ENCODE results near the gene PLCB2.
A peak's percentile ranks its signal among the peaks of the same experiment; 100 is the strongest.

Gene PLCB2

DNA sequence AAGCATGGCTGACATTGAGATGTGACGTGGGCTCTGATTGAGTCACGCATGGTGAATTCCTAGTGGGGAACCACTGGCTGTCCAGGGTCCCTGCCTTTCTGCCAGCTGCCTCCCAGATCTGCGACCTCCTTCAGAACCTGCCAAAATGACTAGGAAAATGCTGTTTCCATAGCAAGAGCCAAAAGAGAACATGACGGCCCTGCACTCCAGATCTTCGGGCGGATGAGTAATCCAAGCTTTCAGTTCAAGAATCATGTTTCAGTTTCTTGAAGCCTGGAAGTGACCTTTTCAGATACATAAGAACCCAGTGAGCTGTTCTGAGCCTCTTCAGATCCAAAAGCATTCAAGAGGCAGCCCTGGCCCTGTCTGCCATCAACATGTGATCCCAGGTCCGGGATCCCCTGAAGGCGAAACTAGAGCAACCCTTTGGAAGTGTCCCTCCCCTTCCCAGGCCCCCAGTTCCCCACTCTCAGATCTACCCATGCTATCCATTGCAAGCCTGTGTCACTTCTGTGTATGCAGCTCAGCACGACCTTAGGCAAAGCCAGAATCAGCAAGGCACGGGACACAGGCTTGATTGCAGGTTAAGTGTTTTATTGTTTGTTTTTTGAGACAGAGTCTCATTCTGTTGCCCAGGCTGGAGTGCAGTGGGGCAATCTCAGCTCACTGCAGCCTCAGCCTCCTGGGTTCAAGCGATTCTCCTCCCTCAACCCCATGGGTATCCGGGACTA is 44.5 kb downstream of the PLCB2 start:
- ChIA-PET POLR2A (interaction anchor here (0.7 kb wide), 1 partner anchor 10 kb away, joined by 3 read pairs; no protein-coding TSS in a partner anchor), CTCF (interaction anchor here (1.1 to 20.1 kb wide), 7 partner anchors 9 to 159 kb away, joined by 3 to 1718 read pairs (median 7); partner anchors contain the start of gene PAK6)
- no peak for DNase-seq (ENCODE audit: low read depth, low spot score)
- TF ChIP-seq, protein P1, sequence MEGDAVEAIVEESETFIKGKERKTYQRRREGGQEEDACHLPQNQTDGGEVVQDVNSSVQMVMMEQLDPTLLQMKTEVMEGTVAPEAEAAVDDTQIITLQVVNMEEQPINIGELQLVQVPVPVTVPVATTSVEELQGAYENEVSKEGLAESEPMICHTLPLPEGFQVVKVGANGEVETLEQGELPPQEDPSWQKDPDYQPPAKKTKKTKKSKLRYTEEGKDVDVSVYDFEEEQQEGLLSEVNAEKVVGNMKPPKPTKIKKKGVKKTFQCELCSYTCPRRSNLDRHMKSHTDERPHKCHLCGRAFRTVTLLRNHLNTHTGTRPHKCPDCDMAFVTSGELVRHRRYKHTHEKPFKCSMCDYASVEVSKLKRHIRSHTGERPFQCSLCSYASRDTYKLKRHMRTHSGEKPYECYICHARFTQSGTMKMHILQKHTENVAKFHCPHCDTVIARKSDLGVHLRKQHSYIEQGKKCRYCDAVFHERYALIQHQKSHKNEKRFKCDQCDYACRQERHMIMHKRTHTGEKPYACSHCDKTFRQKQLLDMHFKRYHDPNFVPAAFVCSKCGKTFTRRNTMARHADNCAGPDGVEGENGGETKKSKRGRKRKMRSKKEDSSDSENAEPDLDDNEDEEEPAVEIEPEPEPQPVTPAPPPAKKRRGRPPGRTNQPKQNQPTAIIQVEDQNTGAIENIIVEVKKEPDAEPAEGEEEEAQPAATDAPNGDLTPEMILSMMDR (IDR thresholded peaks at IDR 0.05; ENCODE audit: insufficient read depth, low read length, missing control alignments) = no peak
- H3K4me3 ChIP-seq (ENCODE audit: low read depth, low read length) = no peak overlapping the region

DNA sequence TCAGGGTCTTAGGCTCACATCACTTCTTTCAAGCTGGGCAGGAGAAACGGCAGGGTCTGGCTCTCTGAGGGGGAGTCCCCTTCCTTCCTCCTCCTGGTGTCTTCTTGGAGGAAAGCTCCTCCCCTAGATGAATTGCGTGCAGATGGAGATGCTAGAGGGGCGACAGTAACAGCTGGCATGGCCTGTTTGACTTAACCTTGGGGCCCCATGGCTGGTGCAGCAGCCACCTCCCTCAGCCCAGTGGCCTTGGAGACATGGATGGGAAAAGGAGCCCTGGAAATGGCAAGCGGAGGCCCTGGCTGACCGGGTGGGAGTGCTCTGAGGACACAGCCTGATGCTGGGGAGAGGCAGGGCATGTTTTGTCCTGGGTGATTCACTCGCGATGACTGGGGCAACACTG is 48.7 kb downstream of the PLCB2 start:
- H3K4me3 ChIP-seq (ENCODE audit: low read depth, low read length) = no peak overlapping the region
- ChIA-PET CTCF (interaction anchor here (1.2 to 19.1 kb wide), 3 partner anchors 9 to 41 kb away, joined by 3 to 419 read pairs (median 21); no protein-coding TSS in a partner anchor), POLR2A (no interaction called here)
- DNase-seq (ENCODE audit: low read depth, low spot score) = no peak
- TF ChIP-seq, protein P1 (IDR thresholded peaks at IDR 0.05; ENCODE audit: insufficient read depth, low read length, missing control alignments) = no peak

DNA sequence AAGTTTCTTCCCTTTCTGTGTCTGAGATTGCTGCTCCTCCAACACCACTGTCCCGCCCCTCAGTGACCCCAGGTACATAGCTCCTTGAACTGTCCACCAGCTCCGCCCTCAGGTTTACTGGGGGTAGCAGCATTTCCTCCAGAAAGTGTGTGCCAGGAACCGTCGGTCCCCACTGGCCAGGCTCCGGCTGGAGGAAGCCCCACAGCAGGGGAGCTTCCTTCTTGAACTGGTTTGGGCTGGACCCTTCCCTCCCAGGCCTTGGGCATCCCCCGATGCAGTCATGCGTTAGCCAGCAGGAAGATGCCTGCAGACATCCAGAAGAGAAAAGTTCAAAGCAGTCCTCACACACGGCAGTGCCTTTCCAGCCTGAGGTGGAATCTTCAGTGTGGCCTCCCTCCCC is 49.2 kb downstream of the PLCB2 start:
- no peak overlapping the region for H3K4me3 ChIP-seq (ENCODE audit: low read depth, low read length)
- CTCF ChIA-PET = interaction anchor here (1.2 to 19.1 kb wide), 3 partner anchors 9 to 41 kb away, joined by 3 to 419 read pairs (median 21); no protein-coding TSS in a partner anchor
- no peak for DNase-seq (ENCODE audit: low read depth, low spot score)
- TF ChIP-seq, protein P1 (IDR thresholded peaks at IDR 0.05; ENCODE audit: insufficient read depth, low read length, missing control alignments) = no peak
- POLR2A ChIA-PET = no interaction called here

DNA sequence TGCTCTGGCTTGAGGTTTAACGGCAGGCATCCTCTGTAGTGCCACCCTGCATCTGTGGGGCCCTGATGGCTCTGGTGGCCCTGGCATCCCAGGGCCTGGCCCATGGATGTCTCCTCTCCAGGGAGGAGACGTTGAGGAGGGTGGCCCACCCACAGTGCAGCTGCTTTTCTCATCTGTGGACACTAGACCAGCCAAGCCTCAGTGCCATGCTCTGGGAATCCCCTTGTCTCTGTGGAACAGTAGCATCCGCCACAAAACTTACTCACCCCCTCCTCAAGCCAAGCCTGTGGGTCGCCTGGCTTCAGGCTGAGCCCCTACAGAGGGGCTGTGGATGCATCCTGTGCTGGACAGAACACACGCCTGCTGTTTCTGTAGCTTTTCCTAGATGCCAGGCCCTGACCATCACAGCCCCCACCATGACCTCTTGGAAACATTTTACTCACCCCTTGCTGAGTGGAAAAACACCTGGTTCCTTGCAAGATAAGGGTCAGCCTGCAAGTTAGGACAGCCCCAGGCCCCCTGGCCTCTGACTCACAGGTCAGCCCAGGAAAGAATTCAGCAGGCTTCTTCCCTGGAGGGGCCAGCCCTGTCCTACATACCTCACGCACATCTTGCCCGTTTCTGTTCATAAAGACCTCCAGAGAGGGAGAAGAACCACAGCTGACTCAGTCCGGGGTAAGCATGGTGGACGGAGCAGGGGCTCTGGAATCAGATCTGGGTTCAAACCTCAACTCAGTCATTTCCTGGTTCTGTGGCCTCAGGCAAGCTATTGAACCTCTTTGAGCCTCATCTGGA is 49.9 kb downstream of the PLCB2 start:
- DNase-seq (ENCODE audit: low read depth, low spot score) = no peak
- TF ChIP-seq, protein P1 (IDR thresholded peaks at IDR 0.05; ENCODE audit: insufficient read depth, low read length, missing control alignments) = no peak
- POLR2A ChIA-PET = no interaction called here
- CTCF ChIA-PET = interaction anchor here (1.2 to 19.1 kb wide), 3 partner anchors 8 to 40 kb away, joined by 3 to 419 read pairs (median 21); no protein-coding TSS in a partner anchor
- H3K4me3 ChIP-seq (ENCODE audit: low read depth, low read length) = no peak overlapping the region

DNA sequence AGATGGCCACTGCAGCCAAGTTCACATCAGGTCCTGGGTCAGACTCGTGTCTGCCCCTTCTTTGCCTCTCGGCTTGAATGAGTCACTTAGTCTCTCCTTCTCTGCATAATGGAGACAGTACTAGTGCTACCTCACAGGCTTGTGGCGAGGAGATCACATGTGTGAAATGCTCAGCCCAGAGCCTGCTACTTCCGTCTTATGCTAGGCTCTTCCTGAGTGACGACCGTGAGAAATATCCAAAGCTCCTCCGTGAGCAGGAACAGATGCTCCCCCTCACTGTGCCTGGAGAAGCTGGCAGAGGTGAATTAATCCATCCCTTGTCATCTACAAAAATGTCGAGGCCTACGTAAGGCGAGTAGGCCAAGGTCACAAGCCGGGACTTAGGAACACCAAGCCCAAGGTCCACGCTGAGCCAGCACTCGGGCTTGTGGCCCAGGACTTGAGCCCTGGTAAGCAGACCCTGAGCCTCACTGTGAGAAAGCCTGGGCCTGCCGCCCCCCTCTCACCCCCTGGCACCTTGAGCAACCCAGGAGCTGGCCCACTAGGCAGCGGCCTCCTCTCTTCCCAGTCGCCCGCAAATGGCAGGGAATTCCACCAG is 51.0 kb downstream of the PLCB2 start:
- ChIA-PET CTCF (interaction anchor here (1.0 to 19.1 kb wide), 3 partner anchors 19 to 63 kb away, joined by 3 to 419 read pairs (median 21); no protein-coding TSS in a partner anchor), POLR2A (no interaction called here)
- H3K4me3 ChIP-seq (ENCODE audit: low read depth, low read length) = no peak overlapping the region
- TF ChIP-seq, protein P1 (IDR thresholded peaks at IDR 0.05; ENCODE audit: insufficient read depth, low read length, missing control alignments) = no peak
- DNase-seq (ENCODE audit: low read depth, low spot score) = peak; percentile 51
